ENCODE data around the gene PDE4D.

DNA sequence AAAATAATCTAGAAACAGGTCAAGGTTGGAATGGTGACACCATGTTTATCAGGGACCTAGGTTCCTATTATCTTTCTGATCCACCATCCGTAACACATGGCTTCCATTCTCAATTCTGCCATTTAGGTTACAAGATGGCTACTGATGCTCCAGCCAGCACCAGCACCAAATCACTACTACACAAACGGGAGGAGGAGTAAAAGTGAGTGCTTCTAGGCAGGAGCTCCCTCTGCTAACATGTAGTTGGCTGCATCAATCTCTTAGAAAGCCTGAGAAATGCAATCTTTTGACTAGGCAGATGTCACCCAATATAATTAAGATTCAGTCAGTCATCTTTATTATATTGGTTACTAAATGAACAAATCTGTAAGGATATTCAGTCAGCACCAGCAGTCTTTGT lies 794.8 kb downstream of the PDE4D start:
- TF ChIP-seq CTCF (IDR thresholded peaks at IDR 0.05) (no peak), EZH2phosphoT487 (IDR thresholded peaks at IDR 0.05) (no peak), EZH2 (IDR thresholded peaks at IDR 0.05) (no peak)

Measured in neural progenitor cell (in vitro differentiated cells).